Measurements from ENCODE around the gene NDUFS2.

The NDUFS2 gene

GRCh38 chr1:161196111-161196510 lies 6.1 kb upstream of the NDUFS2 start:
- no peak overlapping the region for H3K9ac ChIP-seq (ENCODE audit: low read length)
- H3F3A ChIP-seq (ENCODE audit: insufficient read depth, low read length) = no peaks in the 10 kb centered on the region
- no peaks in the 10 kb centered on the region for H3K27me3 ChIP-seq (ENCODE audit: insufficient read depth, low read length)
- no peaks in the 10 kb centered on the region for H3K36me3 ChIP-seq (ENCODE audit: insufficient read depth, low read length)
- H3K79me2 ChIP-seq (ENCODE audit: insufficient read depth, low read length) = no peaks in the 10 kb centered on the region
- no peak overlapping the region for H3K4me3 ChIP-seq (ENCODE audit: low read depth, low read length, poor library complexity, severe bottlenecking)
- no peak overlapping the region for H2AFZ ChIP-seq (ENCODE audit: low read length)
- no peaks in the 10 kb centered on the region for H3K9me2 ChIP-seq (ENCODE audit: low read depth, low read length)
- no peak overlapping the region for H3K4me2 ChIP-seq (ENCODE audit: low read length)
- TF ChIP-seq EZH2 (IDR thresholded peaks at IDR 0.05; ENCODE audit: borderline replicate concordance, low read length) = no peak
- TF ChIP-seq CTCF (IDR thresholded peaks at IDR 0.05; ENCODE audit: low read length) = no peak
- no peaks in the 10 kb centered on the region for H4K20me1 ChIP-seq (ENCODE audit: insufficient read depth, low read length)
- no peak overlapping the region for H3K27ac ChIP-seq (ENCODE audit: low read depth, low read length, poor library complexity, severe bottlenecking)
- H3K4me1 ChIP-seq (ENCODE audit: insufficient read depth, low read length, severe bottlenecking) = peaks cover 7% of the 10 kb centered on the region
- no peaks in the 10 kb centered on the region for H3K9me3 ChIP-seq (ENCODE audit: low read length)

GRCh38 chr1:161196521-161197451 lies 5.4 kb upstream of the NDUFS2 start:
- TF ChIP-seq EZH2 (IDR thresholded peaks at IDR 0.05; ENCODE audit: borderline replicate concordance, low read length) (no peak), CTCF (IDR thresholded peaks at IDR 0.05; ENCODE audit: low read length) (no peak)
- Histone ChIP-seq H3K9me3 (ENCODE audit: low read length) (no peaks in the 10 kb centered on the region), H3K79me2 (ENCODE audit: insufficient read depth, low read length) (no peaks in the 10 kb centered on the region), H3K4me2 (ENCODE audit: low read length) (no peak overlapping the region), H3K4me3 (ENCODE audit: low read depth, low read length, poor library complexity, severe bottlenecking) (no peak overlapping the region), H3K27me3 (ENCODE audit: insufficient read depth, low read length) (no peaks in the 10 kb centered on the region), H2AFZ (ENCODE audit: low read length) (no peak overlapping the region), H3F3A (ENCODE audit: insufficient read depth, low read length) (no peaks in the 10 kb centered on the region), H4K20me1 (ENCODE audit: insufficient read depth, low read length) (no peaks in the 10 kb centered on the region), H3K36me3 (ENCODE audit: insufficient read depth, low read length) (no peaks in the 10 kb centered on the region), H3K27ac (ENCODE audit: low read depth, low read length, poor library complexity, severe bottlenecking) (no peak overlapping the region), H3K9me2 (ENCODE audit: low read depth, low read length) (no peaks in the 10 kb centered on the region), H3K9ac (ENCODE audit: low read length) (no peak overlapping the region), H3K4me1 (ENCODE audit: insufficient read depth, low read length, severe bottlenecking) (peaks cover 14% of the 10 kb centered on the region)

DNA sequence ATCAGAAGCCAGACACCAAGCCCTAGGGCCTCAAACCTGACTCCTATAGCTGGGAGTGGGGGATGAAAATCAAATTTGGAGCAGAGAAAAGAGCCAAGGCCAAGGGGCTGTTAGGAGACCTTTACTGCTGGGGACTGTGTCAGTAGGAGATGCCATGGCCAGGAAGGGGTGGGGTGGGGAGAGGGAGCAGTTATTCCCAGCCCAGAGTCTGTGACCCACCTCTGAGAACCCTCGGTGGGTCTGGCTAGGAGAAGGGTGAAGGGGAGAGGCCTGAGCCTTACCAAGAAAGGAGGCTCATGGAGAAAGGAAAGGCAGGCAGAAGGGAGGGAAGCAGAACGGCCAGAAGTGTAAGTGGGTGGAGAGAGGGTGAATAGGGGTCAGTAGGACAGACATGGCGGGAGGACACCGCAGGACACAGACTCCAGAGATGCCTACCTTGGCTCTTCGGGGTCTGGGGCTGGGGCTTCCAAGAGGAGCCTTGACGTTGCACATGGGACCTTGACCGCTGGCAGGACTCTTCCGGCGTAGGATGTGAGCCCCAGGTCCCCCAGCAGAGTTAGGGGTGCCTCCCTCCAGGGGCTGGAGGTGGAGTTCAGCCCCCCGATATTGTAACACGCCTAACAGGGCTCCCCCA lies 4.5 kb upstream of the NDUFS2 start:
- no peak overlapping the region for H3K4me2 ChIP-seq (ENCODE audit: low read length)
- no peaks in the 10 kb centered on the region for H4K20me1 ChIP-seq (ENCODE audit: insufficient read depth, low read length)
- no peaks in the 10 kb centered on the region for H3K9me2 ChIP-seq (ENCODE audit: low read depth, low read length)
- H3K36me3 ChIP-seq (ENCODE audit: insufficient read depth, low read length) = no peaks in the 10 kb centered on the region
- H3K79me2 ChIP-seq (ENCODE audit: insufficient read depth, low read length) = no peaks in the 10 kb centered on the region
- H2AFZ ChIP-seq (ENCODE audit: low read length) = no peak overlapping the region
- H3K27me3 ChIP-seq (ENCODE audit: insufficient read depth, low read length) = no peaks in the 10 kb centered on the region
- no peaks in the 10 kb centered on the region for H3F3A ChIP-seq (ENCODE audit: insufficient read depth, low read length)
- H3K4me1 ChIP-seq (ENCODE audit: insufficient read depth, low read length, severe bottlenecking) = peaks cover 16% of the 10 kb centered on the region
- H3K27ac ChIP-seq (ENCODE audit: low read depth, low read length, poor library complexity, severe bottlenecking) = no peak overlapping the region
- no peak overlapping the region for H3K4me3 ChIP-seq (ENCODE audit: low read depth, low read length, poor library complexity, severe bottlenecking)
- no peak overlapping the region for H3K9ac ChIP-seq (ENCODE audit: low read length)
- H3K9me3 ChIP-seq (ENCODE audit: low read length) = no peaks in the 10 kb centered on the region
- TF ChIP-seq CTCF (IDR thresholded peaks at IDR 0.05; ENCODE audit: low read length) (no peak), EZH2 (IDR thresholded peaks at IDR 0.05; ENCODE audit: borderline replicate concordance, low read length) (no peak)
